ENCODE data around the gene SHF. TPM values are rescaled to one million over a fixed set of nuclear protein-coding genes. Genes with fewer than 3 reads are reported as not detected.

Gene SHF
- total RNA-seq, 1 experiment from 2014 or later: 42.9 TPM

GRCh38 chr15:45150481-45150880 lies 37.3 kb downstream of the SHF start:
- Histone ChIP-seq H3K9me3 (ENCODE audit: low read depth, low read length, poor library complexity, severe bottlenecking) (no peaks in the 10 kb centered on the region), H3K4me3 (ENCODE audit: low read depth, low read length, poor library complexity, severe bottlenecking) (no peak overlapping the region), H3K27ac (ENCODE audit: low read depth, low read length, poor library complexity, severe bottlenecking) (no peak overlapping the region), H3K27me3 (replicated peaks; ENCODE audit: insufficient read depth, low read depth, low read length, poor library complexity) (no peaks in the 10 kb centered on the region), H3K4me1 (ENCODE audit: insufficient read depth, low read length, poor library complexity, severe bottlenecking) (no peaks in the 10 kb centered on the region), H3K36me3 (ENCODE audit: insufficient read depth, low read length, poor library complexity, severe bottlenecking) (no peaks in the 10 kb centered on the region)
- no TSS peak for BruUV-seq (replicated peaks)
- TF ChIP-seq CTCF (conservative IDR thresholded peaks at IDR 0.05; ENCODE audit: low read depth, low read length) (no peak), EZH2 (IDR thresholded peaks at IDR 0.05; ENCODE audit: borderline replicate concordance, low read depth, low read length, poor library complexity, severe bottlenecking) (no peak)
- ChIA-PET CTCF (no interaction called here), POLR2A (ENCODE audit: low non-redundant PET) (no interaction called here)
- no peak for DNase-seq (ENCODE audit: low spot score)
- intact Hi-C loops (cut with micrococcal nuclease; ENCODE audit: unreplicated experiment): no loop called here

- Histone ChIP-seq H3K27ac (ENCODE audit: low read depth, low read length, poor library complexity, severe bottlenecking) (no peak overlapping the region), H3K9me3 (ENCODE audit: low read depth, low read length, poor library complexity, severe bottlenecking) (no peaks in the 10 kb centered on the region), H3K27me3 (replicated peaks; ENCODE audit: insufficient read depth, low read depth, low read length, poor library complexity) (no peaks in the 10 kb centered on the region), H3K4me3 (ENCODE audit: low read depth, low read length, poor library complexity, severe bottlenecking) (no peak overlapping the region), H3K4me1 (ENCODE audit: insufficient read depth, low read length, poor library complexity, severe bottlenecking) (no peaks in the 10 kb centered on the region), H3K36me3 (ENCODE audit: insufficient read depth, low read length, poor library complexity, severe bottlenecking) (no peaks in the 10 kb centered on the region)
- intact Hi-C loops (cut with micrococcal nuclease; ENCODE audit: unreplicated experiment): no loop called here
- ChIA-PET POLR2A (ENCODE audit: low non-redundant PET) (no interaction called here), CTCF (no interaction called here)
- TF ChIP-seq CTCF (conservative IDR thresholded peaks at IDR 0.05; ENCODE audit: low read depth, low read length) (no peak), EZH2 (IDR thresholded peaks at IDR 0.05; ENCODE audit: borderline replicate concordance, low read depth, low read length, poor library complexity, severe bottlenecking) (no peak)
- BruUV-seq (replicated peaks): no TSS peak
- DNase-seq (ENCODE audit: low spot score): no peak
Observed at GRCh38 chr15:45149060-45149459, 38.7 kb downstream of the SHF start.

- CTCF ChIA-PET: no interaction called here
Observed at GRCh38 chr15:45148076-45149059, 39.4 kb downstream of the SHF start.

More at GRCh38 chr15:45148076-45149059, 39.4 kb downstream of the SHF start:
- Histone ChIP-seq H3K9me3 (ENCODE audit: low read depth, low read length, poor library complexity, severe bottlenecking) (no peaks in the 10 kb centered on the region), H3K4me3 (ENCODE audit: low read depth, low read length, poor library complexity, severe bottlenecking) (no peak overlapping the region), H3K27me3 (replicated peaks; ENCODE audit: insufficient read depth, low read depth, low read length, poor library complexity) (no peaks in the 10 kb centered on the region), H3K4me1 (ENCODE audit: insufficient read depth, low read length, poor library complexity, severe bottlenecking) (no peaks in the 10 kb centered on the region), H3K36me3 (ENCODE audit: insufficient read depth, low read length, poor library complexity, severe bottlenecking) (no peaks in the 10 kb centered on the region), H3K27ac (ENCODE audit: low read depth, low read length, poor library complexity, severe bottlenecking) (no peak overlapping the region)
- DNase-seq (ENCODE audit: low spot score): no peak
- POLR2A ChIA-PET (ENCODE audit: low non-redundant PET): no interaction called here
- intact Hi-C loops (cut with micrococcal nuclease; ENCODE audit: unreplicated experiment): no loop called here
- no TSS peak for BruUV-seq (replicated peaks)
- TF ChIP-seq EZH2 (IDR thresholded peaks at IDR 0.05; ENCODE audit: borderline replicate concordance, low read depth, low read length, poor library complexity, severe bottlenecking) (no peak), CTCF (conservative IDR thresholded peaks at IDR 0.05; ENCODE audit: low read depth, low read length) (no peak)
